NOMO-1 (cell line): Measurements from ENCODE around the gene LOXL3.

Source experiments
- DNase-seq, 2 experiments: peaks; one replicate each; lab custom pipeline; 2025; ENCODE audit not compliant: unreplicated experiment in 2 of 2; lab: John Stamatoyannopoulos, UW

The LOXL3 gene, protein sequence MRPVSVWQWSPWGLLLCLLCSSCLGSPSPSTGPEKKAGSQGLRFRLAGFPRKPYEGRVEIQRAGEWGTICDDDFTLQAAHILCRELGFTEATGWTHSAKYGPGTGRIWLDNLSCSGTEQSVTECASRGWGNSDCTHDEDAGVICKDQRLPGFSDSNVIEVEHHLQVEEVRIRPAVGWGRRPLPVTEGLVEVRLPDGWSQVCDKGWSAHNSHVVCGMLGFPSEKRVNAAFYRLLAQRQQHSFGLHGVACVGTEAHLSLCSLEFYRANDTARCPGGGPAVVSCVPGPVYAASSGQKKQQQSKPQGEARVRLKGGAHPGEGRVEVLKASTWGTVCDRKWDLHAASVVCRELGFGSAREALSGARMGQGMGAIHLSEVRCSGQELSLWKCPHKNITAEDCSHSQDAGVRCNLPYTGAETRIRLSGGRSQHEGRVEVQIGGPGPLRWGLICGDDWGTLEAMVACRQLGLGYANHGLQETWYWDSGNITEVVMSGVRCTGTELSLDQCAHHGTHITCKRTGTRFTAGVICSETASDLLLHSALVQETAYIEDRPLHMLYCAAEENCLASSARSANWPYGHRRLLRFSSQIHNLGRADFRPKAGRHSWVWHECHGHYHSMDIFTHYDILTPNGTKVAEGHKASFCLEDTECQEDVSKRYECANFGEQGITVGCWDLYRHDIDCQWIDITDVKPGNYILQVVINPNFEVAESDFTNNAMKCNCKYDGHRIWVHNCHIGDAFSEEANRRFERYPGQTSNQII

DNA sequence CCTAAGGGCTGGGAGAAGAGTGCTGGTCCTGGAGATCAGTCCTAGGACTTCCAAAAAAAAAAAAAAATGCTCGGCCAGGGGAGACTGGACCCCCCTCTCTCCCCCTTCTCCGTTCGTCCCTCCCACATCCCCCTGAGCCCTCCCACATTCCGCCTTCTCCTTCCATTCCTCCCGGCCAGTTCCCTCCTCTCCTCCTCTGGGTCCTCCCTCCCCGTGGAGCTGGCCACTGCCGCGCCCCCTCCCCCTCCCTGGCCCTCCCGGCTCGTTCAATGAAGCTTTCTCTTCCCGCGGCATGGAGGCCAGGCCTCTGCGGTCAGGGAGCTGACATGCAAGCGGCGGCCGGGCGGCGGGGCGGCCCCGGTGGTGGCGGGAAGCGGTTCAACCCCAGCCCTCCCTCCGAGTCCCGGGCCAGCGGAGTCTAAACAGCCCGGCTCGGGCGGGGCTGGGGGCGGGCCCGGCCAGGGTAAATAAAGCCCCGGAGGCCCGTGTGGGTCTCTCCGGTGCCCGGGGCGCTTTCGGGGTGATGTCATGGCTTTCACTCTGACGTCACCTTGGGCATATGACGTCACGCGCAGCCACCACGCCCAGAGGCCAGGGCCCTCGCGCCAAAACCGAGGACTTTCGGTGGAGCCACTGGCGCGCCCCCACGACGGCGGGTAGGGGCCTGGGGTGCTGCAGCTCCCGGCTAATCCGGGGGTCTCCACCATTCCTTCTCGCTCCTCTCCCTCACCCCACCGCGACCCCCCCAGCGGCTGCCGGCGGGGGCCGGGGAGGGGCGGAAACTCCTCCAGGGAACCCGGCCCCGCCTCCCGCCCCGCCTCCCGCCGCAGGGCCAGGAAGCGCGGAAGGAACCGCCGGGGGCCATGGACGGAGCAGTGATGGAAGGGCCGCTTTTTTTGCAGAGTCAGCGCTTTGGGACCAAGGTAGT is at the start of gene LOXL3, which contains the start of gene DOK1:
Gene LOXL3 (minus strand): TSS at position 51 of the 928 bp plus-strand sequence. CDS start 1,308 bp downstream, outside the sequence.
Gene DOK1 (plus strand): TSS at position 829 of the 928 bp plus-strand sequence. CDS start 35 bp downstream, at position 864.
- peak; percentile 65 to 79 for DNase-seq

GRCh38 chr2:74602586-74603281 is 49.0 kb upstream of the LOXL3 start:
- DNase-seq = peak in 1 of 2 experiments; percentile 21

DNA sequence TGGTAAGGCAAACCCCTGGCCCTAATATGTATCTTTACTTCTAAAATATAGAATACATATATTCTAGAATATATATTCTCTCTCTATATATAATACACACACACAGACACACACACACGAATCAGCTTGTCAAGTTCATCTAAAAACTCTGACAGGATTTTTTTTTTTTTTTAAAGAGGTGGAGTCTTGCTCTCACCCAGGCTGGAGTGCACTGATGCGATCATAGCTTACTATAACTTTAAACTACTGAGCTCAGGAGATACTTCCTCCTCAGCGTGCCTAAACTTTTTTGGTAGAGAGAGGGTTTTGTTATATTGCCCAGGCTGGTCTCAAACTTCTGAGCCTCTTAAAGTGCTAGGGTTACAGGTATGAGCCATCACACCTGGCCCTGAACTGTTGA is 45.9 kb upstream of the LOXL3 start:
- DNase-seq = no peak

DNA sequence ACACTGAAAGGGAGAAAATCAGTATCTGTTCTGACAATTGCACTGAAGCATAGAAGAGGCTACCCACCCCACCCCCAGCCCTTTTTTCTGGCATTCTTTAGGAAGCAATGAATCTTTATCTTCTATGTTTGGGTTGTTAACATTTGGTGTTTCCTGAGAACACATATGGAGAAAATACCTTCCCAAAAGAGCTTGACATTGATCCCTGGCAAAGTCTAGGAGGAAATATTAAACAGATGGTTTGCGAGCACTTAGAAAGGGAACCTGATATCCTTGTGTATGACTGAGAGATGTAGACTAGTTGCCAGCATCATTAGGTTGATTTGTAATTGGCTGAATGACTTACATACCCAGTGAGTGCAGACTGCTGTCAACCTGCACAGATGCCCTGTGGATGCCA is 43.7 kb upstream of the LOXL3 start:
- DNase-seq = no peak

DNA sequence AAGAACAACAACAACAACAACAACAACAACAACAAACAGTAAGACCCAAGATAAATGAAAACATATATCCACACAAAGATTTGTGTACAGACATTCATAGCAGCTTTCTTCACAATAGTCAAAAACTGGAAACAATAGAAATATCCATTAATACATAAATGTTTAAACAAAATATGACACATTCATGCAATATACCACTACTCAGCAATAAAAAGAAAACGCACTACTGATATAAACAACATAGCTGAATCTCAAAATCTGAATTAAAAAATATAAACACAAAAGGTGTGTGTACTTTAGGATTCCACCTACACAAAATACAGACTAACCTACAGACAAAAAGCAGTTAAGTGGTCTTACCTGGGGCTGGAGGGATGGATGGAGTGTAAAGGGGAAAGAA is 42.8 kb upstream of the LOXL3 start:
- no peak for DNase-seq

DNA sequence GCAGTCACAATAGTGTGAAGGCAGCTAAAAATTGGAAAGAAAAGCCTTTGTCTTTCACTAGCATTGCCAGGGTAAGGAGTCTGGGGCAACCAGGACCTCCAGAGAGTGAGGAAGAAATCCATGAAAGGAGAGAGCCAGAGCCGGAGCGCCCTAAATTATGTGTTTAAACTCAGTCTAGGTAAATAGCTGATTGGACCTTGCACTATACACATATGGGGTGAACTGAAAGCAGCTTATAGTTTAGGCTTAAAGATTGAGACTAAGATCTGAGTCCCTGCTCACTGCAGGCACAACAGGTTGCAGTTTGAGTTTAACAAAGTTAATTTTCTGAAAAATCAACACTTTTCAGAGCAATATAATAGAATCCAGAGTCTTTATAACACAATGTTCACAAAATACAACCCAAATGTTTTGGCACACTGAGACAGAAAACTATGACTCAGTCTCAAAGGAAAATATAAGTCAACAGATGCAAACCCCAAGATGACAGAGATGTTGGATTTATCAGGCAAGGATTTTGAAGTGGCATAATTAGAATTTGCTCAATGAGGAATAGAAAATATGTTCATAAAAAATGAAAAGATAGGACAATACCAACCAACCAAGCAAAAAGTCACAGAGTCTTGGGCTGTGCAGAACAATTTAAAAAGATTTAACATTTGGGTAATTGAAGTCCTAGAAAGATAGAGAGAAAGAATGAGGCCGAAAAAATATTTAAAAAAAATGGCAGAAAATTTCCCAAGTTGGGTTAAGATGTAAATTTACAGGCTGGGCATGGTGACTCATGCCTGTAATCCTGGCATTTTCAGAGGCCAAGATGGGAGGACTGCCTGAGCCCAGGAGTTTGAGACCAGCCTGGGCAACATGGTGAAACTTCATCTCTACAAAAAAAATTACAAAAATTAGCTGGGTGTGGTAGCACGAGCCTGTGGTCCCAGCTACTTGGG is 40.4 kb upstream of the LOXL3 start:
- DNase-seq = no peak

- DNase-seq = no peak
Measured at GRCh38 chr2:74588664-74589063, 34.9 kb upstream of the LOXL3 start.

DNA sequence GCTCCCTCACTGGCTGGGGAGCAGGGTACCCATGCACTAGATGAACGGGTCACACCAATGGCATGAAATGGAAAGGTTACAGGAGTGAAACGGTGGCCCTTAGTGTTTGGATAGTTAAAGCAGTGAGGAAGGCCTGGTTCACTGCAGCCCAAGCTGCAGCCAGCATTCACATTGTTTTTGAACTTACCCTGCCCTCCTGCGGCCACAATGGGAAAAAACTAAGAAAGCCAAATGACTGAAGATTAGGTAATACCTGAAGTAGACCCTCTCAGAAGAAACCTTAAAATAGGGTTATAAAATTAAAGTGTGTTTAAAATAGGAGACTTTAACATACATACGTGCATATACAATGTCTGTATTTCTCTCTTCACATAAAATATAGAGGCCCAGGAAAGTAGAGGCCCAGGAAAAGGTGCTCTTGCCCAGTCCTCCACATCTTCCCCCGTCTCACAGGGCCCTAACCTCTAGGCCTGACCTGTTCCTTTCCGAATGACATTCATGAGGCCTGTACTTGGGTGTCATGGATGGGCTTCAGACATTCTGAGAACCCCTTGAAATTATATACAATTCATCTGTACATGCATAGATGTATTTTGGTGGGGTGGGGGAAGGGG is 34.0 kb upstream of the LOXL3 start:
- DNase-seq = peak; percentile 60 to 72

GRCh38 chr2:74585406-74586185 is 31.9 kb upstream of the LOXL3 start:
- DNase-seq = no peak

GRCh38 chr2:74584088-74584645 is 30.4 kb upstream of the LOXL3 start:
- DNase-seq = peak in 1 of 2 experiments; percentile 13

- DNase-seq = no peak
Measured at GRCh38 chr2:74583504-74583903, 29.8 kb upstream of the LOXL3 start.

DNA sequence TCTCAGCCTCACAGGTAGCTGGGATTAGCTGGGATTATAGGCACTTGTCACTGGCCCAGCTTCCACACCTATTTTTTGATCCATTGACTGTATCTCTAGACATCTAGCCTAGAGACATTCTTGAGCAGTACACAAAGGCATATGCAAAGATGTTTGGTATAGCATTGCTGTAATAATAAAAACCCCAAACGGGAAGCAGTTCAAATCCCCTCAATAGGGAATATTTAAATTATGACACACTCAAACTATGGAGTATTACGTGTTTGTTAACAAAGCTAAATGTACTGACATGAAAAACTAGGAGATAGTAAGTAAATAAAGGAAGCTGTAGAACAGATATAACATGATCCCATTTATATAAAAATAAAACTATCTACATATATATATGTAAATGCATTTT is 28.4 kb upstream of the LOXL3 start:
- DNase-seq = no peak

DNA sequence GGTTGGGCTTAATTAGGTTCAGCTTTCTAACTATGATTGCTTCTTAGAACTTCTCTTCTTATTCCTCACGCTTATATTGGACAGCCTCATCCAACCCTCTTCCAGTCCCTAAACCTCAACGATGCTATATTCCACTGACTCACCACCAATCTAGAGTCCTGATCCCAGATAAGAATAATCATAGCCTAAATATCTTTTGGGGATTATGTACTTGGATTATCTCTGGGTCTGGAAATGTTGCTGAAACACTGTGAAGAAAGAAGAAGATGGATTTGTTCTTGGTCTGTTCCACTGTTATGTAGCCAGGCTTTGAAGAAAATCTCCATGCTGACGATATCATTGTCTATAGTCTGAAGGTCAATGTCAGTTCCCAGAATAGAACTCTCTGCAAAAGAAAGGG is 27.7 kb upstream of the LOXL3 start:
- DNase-seq = no peak

DNA sequence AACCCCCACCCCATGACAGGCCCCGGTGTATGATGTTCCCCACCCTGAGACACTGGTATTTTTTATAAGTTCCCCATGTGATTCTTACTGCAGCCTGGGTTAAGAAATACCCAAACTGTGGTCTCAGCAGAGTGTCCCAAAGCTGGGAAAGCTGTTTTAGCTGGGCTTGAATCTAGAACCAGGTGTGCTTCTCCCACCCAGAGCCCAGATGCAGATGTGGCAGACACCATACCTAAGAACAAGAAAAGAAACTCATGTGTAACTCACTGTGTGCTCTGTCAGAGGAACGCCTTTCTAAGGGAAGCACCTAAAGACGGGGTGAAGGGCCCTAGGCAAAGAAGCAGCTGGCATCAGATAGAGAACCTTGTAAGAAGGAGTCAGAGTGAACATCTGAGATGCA is 24.7 kb upstream of the LOXL3 start:
- no peak for DNase-seq

DNA sequence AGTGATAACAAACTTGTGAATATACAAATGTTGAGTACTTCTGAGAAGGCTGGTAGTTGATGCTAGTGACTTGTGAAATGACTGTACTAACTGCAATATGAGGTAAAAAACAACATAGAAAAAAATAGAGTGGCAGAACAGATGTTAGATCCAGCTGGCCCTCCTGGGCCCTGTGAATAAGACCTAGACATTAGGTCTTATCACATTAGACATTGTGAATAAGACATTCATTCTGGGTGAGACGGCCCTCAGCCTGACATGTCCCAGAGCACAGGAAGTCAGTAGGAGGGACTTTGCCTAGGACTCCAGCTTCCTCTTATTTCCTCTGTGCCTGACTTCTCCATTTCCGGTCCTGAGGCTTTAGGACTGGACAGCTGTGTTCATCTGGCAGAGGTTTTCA is 23.7 kb upstream of the LOXL3 start:
- DNase-seq = peak; percentile 57 to 68

- DNase-seq = peak; percentile 89 to 95
Measured at GRCh38 chr2:74576863-74577229, 23.1 kb upstream of the LOXL3 start.

GRCh38 chr2:74576211-74576862 is 22.6 kb upstream of the LOXL3 start:
- DNase-seq = no peak
